Endothelial cell of umbilical vein (primary cell): Measurements from ENCODE around the gene MTCH2. TPM values are rescaled to one million over a fixed set of nuclear protein-coding genes. Genes with fewer than 3 reads are reported as not detected.

ENCODE experiments used
- BruUV-seq: library from RNA; stranded (reverse); fragments of 400-500 nt; replicated peaks from 2 replicates; lab custom pipeline; 2021; lab: Mats Ljungman, UMichigan
- CTCF ChIA-PET: fragments of 300-600, 350-600 bp; sonication (Branson Sonifier 250); formaldehyde crosslinking; loops from one replicate; lab custom pipeline; 2021; ENCODE audit warnings: antibody characterized with exemption, inconsistent platforms; lab: Charles Lee
- POLR2A ChIA-PET: fragments of 300-600, 350-600 bp; sonication (Branson Sonifier 250); formaldehyde crosslinking; loops from one replicate; lab custom pipeline; 2021; ENCODE audit warnings: antibody characterized with exemption, inconsistent platforms; lab: Charles Lee
- DNase-seq: peaks from one replicate; pipeline ENCODE4 v3.0.0-alpha.2; 2011; ENCODE audit warnings: low read depth, low spot score
- FAIRE-seq: peaks from 2 replicates; lab custom pipeline; 2011; peaks lifted over from hg19 to GRCh38; lab: Jason Lieb, UNC
- H2AFZ ChIP-seq: 2 replicates; pipeline ENCODE4 v1.6.0; 2012; ENCODE audit warnings: low read depth, low read length, control low read depth, inconsistent platforms
- H3K27ac ChIP-seq: 2 replicates; pipeline ENCODE4 v1.5.1; 2011; ENCODE audit warnings: low read depth, mild to moderate bottlenecking, control low read depth, low read length, moderate library complexity; ENCODE audit not compliant: insufficient read depth
- H3K27me3 ChIP-seq, 2 experiments: 2 replicates each; pipeline versions ENCODE4 v1.6.0 to v1.6.1; 2011; ENCODE audit warnings: low read length in 2 of 2, mixed read lengths in 1 of 2; ENCODE audit not compliant: control insufficient read depth in 2 of 2, insufficient read depth in 2 of 2
- H3K36me3 ChIP-seq, 2 experiments: 2 replicates in 1 of 2; 3 replicates in 1 of 2; pipeline ENCODE4 v1.5.1; 2011; ENCODE audit warnings: low read length in 2 of 2, mild to moderate bottlenecking in 1 of 2, moderate library complexity in 1 of 2; ENCODE audit not compliant: control insufficient read depth in 2 of 2, insufficient read depth in 2 of 2; ENCODE audit errors: extremely low read depth in 1 of 2
- H3K4me1 ChIP-seq: 3 replicates; pipeline ENCODE4 v1.5.1; 2011; ENCODE audit warnings: mild to moderate bottlenecking, low read length; ENCODE audit not compliant: control insufficient read depth, insufficient read depth; ENCODE audit errors: extremely low read depth
- H3K4me2 ChIP-seq: 2 replicates; pipeline ENCODE4 v1.6.1; 2011; ENCODE audit warnings: low read length, control low read depth, mixed read lengths; ENCODE audit not compliant: insufficient read depth
- H3K4me3 ChIP-seq, 3 experiments: fragments of 200-600 bp in 1 of 3; sonication (generic), shearing (Covaris generic) in 1 of 3; replicated peaks in 1 of 3; 2 replicates each; pipeline ENCODE4 v1.5.1; 2011 to 2016; ENCODE audit warnings: control low read depth in 3 of 3, low read length in 3 of 3, mild to moderate bottlenecking in 2 of 3, inconsistent platforms in 1 of 3, low read depth in 1 of 3, moderate library complexity in 1 of 3; ENCODE audit not compliant: insufficient read depth in 1 of 3
- H3K79me2 ChIP-seq: 2 replicates; pipeline ENCODE4 v1.6.0; 2012; ENCODE audit warnings: low read length, inconsistent platforms; ENCODE audit not compliant: control insufficient read depth, insufficient read depth
- H3K9ac ChIP-seq: replicated peaks from 2 replicates; pipeline ENCODE3; 2011; ENCODE audit warnings: low read length, control low read depth; ENCODE audit not compliant: insufficient read depth; ENCODE audit errors: extremely low read depth
- H3K9me1 ChIP-seq: replicated peaks from 3 replicates; pipeline ENCODE4 v1.6.0; 2011; ENCODE audit warnings: mild to moderate bottlenecking, low read length; ENCODE audit not compliant: control insufficient read depth, insufficient read depth; ENCODE audit errors: extremely low read depth
- H3K9me3 ChIP-seq: replicated peaks from 2 replicates; pipeline ENCODE4 v1.5.1; 2012; ENCODE audit warnings: low read length, inconsistent platforms; ENCODE audit not compliant: control insufficient read depth, insufficient read depth
- H4K20me1 ChIP-seq: replicated peaks from 2 replicates; pipeline ENCODE3; 2011; ENCODE audit warnings: mild to moderate bottlenecking, low read length; ENCODE audit not compliant: control insufficient read depth, insufficient read depth; ENCODE audit errors: extremely low read depth
- CTCF ChIP-seq, 2 donors: IDR thresholded peaks; 1 replicate in 1 of 2; 2 replicates in 1 of 2; pipeline ENCODE4 v1.5.1; 2011; ENCODE audit warnings: low read length in 2 of 2, mild to moderate bottlenecking in 2 of 2, moderate library complexity in 2 of 2, control low read depth in 1 of 2, inconsistent platforms in 1 of 2, low read depth in 1 of 2; ENCODE audit not compliant: insufficient read depth in 1 of 2; ENCODE audit errors: extremely low read depth in 1 of 2
- EZH2 ChIP-seq: IDR thresholded peaks from 2 replicates; pipeline ENCODE4 v1.6.1; 2012; ENCODE audit warnings: borderline replicate concordance, low read depth, mild to moderate bottlenecking, moderate library complexity, low read length, inconsistent platforms; ENCODE audit not compliant: severe bottlenecking
- FOS ChIP-seq: IDR thresholded peaks from 2 replicates; pipeline ENCODE4 v1.6.1; 2011; ENCODE audit warnings: mild to moderate bottlenecking, low read length, moderate library complexity, borderline replicate concordance; ENCODE audit not compliant: insufficient read depth
- GATA2 ChIP-seq: IDR thresholded peaks from 2 replicates; pipeline ENCODE4 v1.7.0; 2011; ENCODE audit warnings: low read depth, mild to moderate bottlenecking, moderate library complexity, mixed read lengths, low read length; ENCODE audit not compliant: insufficient read length, insufficient read depth
- JUN ChIP-seq: IDR thresholded peaks from 2 replicates; pipeline ENCODE4 v1.6.1; 2011; ENCODE audit warnings: borderline replicate concordance, low read depth; ENCODE audit not compliant: insufficient read length, insufficient read depth
- MAX ChIP-seq: IDR thresholded peaks from 2 replicates; pipeline ENCODE4 v1.6.1; 2011; ENCODE audit not compliant: insufficient read depth, insufficient read length
- MYC ChIP-seq: IDR thresholded peaks from one replicate; pipeline ENCODE4 v1.6.1; 2011; ENCODE audit warnings: mild to moderate bottlenecking, low read depth, low read length
- POLR2A ChIP-seq: IDR thresholded peaks from 2 replicates; pipeline ENCODE4 v1.6.1; 2012; ENCODE audit warnings: low read depth, mild to moderate bottlenecking, control low read depth, low read length
- POLR2AphosphoS5 ChIP-seq: IDR thresholded peaks from 2 replicates; pipeline ENCODE4 v1.6.1; 2012; ENCODE audit warnings: low read depth, mild to moderate bottlenecking, control low read depth, low read length, moderate library complexity; ENCODE audit not compliant: insufficient read depth
- dilution Hi-C: fragments of 300-500 bp; cut with MboI; formaldehyde crosslinking; loops from one replicate; pipeline ENCODE4 v1.15.0; 2019; ENCODE audit warnings: low sequenced_read_pairs; ENCODE audit not compliant: extremely low pct_ligation_motif_present
- intact Hi-C: fragments of 100-400 bp; cut with micrococcal nuclease; formaldehyde crosslinking; loops from one replicate; pipeline ENCODE4 v1.10.0; 2022
- polyA plus RNA-seq, 4 experiments: library from polyadenylated mRNA; depleted of rRNA in 3 of 4; stranded (reverse) in 3 of 4; unstranded in 1 of 4; fragments of >200 nt; gene quantifications; 2 replicates each; pipeline versions ENCODE4 v1.2.1 to v1.2.3, GENCODE V29; 2011 to 2012; ENCODE audit warnings: missing spikeins in 1 of 4
- total RNA-seq: library from RNA; stranded (reverse); gene quantifications from 2 replicates; pipeline ENCODE4 v1.2.3, GENCODE V29; 2021

MTCH2 gene
- total and polyA plus RNA-seq, 2 donors (not counting 3 experiments of a cell fraction or from before 2014, with no cell fraction given): 138 to 144 TPM

GRCh38 chr11:47688991-47689390 is 46.6 kb upstream of the MTCH2 start:
- no peak overlapping the region for H2AFZ ChIP-seq
- H3K9me3 ChIP-seq: no peaks in the 10 kb centered on the region
- intact Hi-C loops: no loop called here
- no peak overlapping the region for H3K27ac ChIP-seq
- H3K36me3 ChIP-seq: no peaks in the 10 kb centered on the region
- H3K79me2 ChIP-seq: no peaks in the 10 kb centered on the region
- no peaks in the 10 kb centered on the region for H3K9me1 ChIP-seq
- dilution Hi-C loops: no loop called here
- ChIA-PET CTCF (interaction anchor here (0.6 to 1.7 kb wide), 3 partner anchors 8 to 1238 kb away, joined by 4 read pairs; no protein-coding TSS in a partner anchor), POLR2A (no interaction called here)
- H3K4me1 ChIP-seq: no peaks in the 10 kb centered on the region
- FAIRE-seq: no peak
- TF ChIP-seq EZH2 (no peak), MYC (no peak), JUN (no peak), GATA2 (no peak), FOS (no peak), POLR2A (no peak), CTCF (IDR thresholded peaks at IDR 0.05; ENCODE audit: extremely low read depth in 1 of 2, insufficient read depth in 1 of 2, low read depth in 1 of 2, low read length in 2 of 2) (no peak), POLR2AphosphoS5 (no peak), MAX (no peak)
- peaks cover 0 to 2% of the 10 kb centered on the region in 2 experiments for H3K27me3 ChIP-seq
- DNase-seq: no peak
- no peaks in the 10 kb centered on the region for H4K20me1 ChIP-seq
- no peak overlapping the region for H3K4me3 ChIP-seq
- no peak overlapping the region for H3K4me2 ChIP-seq
- BruUV-seq: no TSS peak
- no peak overlapping the region for H3K9ac ChIP-seq
